Activated T-cell treated with anti-CD3 and anti-CD28 coated beads, Interleukin-2, amount 50 U/mL, for 72 hours (primary cell): Measurements from ENCODE around the gene CFAP92. TPM values are rescaled to one million over a fixed set of nuclear protein-coding genes. Genes with fewer than 3 reads are reported as not detected.

ENCODE experiments used
- ATAC-seq, 2 donors: fragments of 150-1000 bp; cut with Tn5 transposase; replicated peaks in 1 of 2; 2 replicates each; pipeline ENCODE4 v1.10.0; 2021; ENCODE audit warnings: moderate library complexity in 2 of 2, mild to moderate bottlenecking in 1 of 2
- DNase-seq, 2 donors: peaks; one replicate each; pipeline ENCODE4 v3.0.0; 2021 to 2022; ENCODE audit warnings: mixed read lengths in 1 of 2
- H3K27ac Mint-ChIP-seq: one replicate; pipeline ENCODE4 v1.8.0; 2022; ENCODE audit warnings: mild to moderate bottlenecking, moderate library complexity, mixed read lengths
- H3K27me3 Mint-ChIP-seq: one replicate; pipeline ENCODE4 v1.8.0; 2022; ENCODE audit warnings: low read depth, mixed read lengths
- H3K36me3 Mint-ChIP-seq, 2 donors: one replicate each; pipeline ENCODE4 v1.8.0; 2022; ENCODE audit warnings: mixed read lengths in 2 of 2, mild to moderate bottlenecking in 1 of 2; ENCODE audit not compliant: insufficient read depth in 2 of 2
- H3K4me1 Mint-ChIP-seq: one replicate; pipeline ENCODE4 v1.8.0; 2022; ENCODE audit warnings: low read depth, mixed read lengths
- H3K4me3 Mint-ChIP-seq, 2 donors: one replicate each; pipeline ENCODE4 v1.8.0; 2022; ENCODE audit warnings: mild to moderate bottlenecking in 2 of 2, mixed read lengths in 2 of 2, moderate library complexity in 2 of 2
- H3K9me3 Mint-ChIP-seq, 2 donors: one replicate each; pipeline ENCODE4 v1.8.0; 2022; ENCODE audit warnings: mixed read lengths in 2 of 2
- total RNA-seq, 2 donors: library from RNA; stranded (reverse); gene quantifications; one replicate each; pipeline ENCODE4 v1.2.3, GENCODE V29; 2022

Gene CFAP92
- total RNA-seq, 2 donors from 2014 or later, result 1.1 TPM

GRCh38 chr3:128998561-128998960 lies 4.7 kb upstream of the CFAP92 start:
- no peak overlapping the region for H3K27ac Mint-ChIP-seq
- no peaks in the 10 kb centered on the region for H3K9me3 Mint-ChIP-seq
- peaks cover 53% of the 10 kb centered on the region for H3K4me1 Mint-ChIP-seq
- H3K27me3 Mint-ChIP-seq, result peaks cover 33% of the 10 kb centered on the region
- no peak overlapping the region for H3K4me3 Mint-ChIP-seq
- DNase-seq (no peak), ATAC-seq (no peak)
- H3K36me3 Mint-ChIP-seq, result no peaks in the 10 kb centered on the region

GRCh38 chr3:128997486-128998133 lies 3.7 kb upstream of the CFAP92 start:
- Mint-ChIP-seq H3K4me3 (no peak overlapping the region), H3K9me3 (no peaks in the 10 kb centered on the region), H3K4me1 (peaks cover 49% of the 10 kb centered on the region), H3K27ac (no peak overlapping the region), H3K27me3 (peaks cover 24% of the 10 kb centered on the region), H3K36me3 (no peaks in the 10 kb centered on the region)
- DNase-seq, result no peak
- ATAC-seq, result no peak

- Mint-ChIP-seq H3K4me3 (no peak overlapping the region), H3K27me3 (peaks cover 17% of the 10 kb centered on the region), H3K4me1 (peaks cover 43% of the 10 kb centered on the region), H3K27ac (no peak overlapping the region), H3K36me3 (no peaks in the 10 kb centered on the region), H3K9me3 (no peaks in the 10 kb centered on the region)
- ATAC-seq (no peak), DNase-seq (no peak)
Measured at GRCh38 chr3:128996726-128997125, 2.9 kb upstream of the CFAP92 start.

GRCh38 chr3:128996200-128996599 lies 2.3 kb upstream of the CFAP92 start:
- Mint-ChIP-seq H3K36me3 (no peaks in the 10 kb centered on the region), H3K4me3 (no peak overlapping the region), H3K9me3 (no peaks in the 10 kb centered on the region), H3K27me3 (peaks cover 17% of the 10 kb centered on the region), H3K27ac (no peak overlapping the region), H3K4me1 (peaks cover 43% of the 10 kb centered on the region)
- ATAC-seq, result no peak
- no peak for DNase-seq

GRCh38 chr3:128995737-128996136 lies 1.9 kb upstream of the CFAP92 start:
- Mint-ChIP-seq H3K4me3 (no peak overlapping the region), H3K27me3 (peaks cover 15% of the 10 kb centered on the region), H3K27ac (no peak overlapping the region), H3K4me1 (peaks cover 43% of the 10 kb centered on the region), H3K36me3 (no peaks in the 10 kb centered on the region), H3K9me3 (no peaks in the 10 kb centered on the region)
- no peak for ATAC-seq
- DNase-seq, result no peak

- Mint-ChIP-seq H3K9me3 (no peaks in the 10 kb centered on the region), H3K27me3 (peaks cover 6% of the 10 kb centered on the region), H3K27ac (no peak overlapping the region), H3K36me3 (no peaks in the 10 kb centered on the region), H3K4me3 (peak overlapping the region; percentile 83 to 92), H3K4me1 (peaks cover 43% of the 10 kb centered on the region)
- no peak for DNase-seq
- ATAC-seq, result peak in 1 of 2 donors; percentile 24
Measured at GRCh38 chr3:128994581-128995546, 988 bp upstream of the CFAP92 start.

GRCh38 chr3:128994173-128994512 lies 267 bp upstream of the CFAP92 start:
- no peak for DNase-seq
- ATAC-seq, result no peak
- H3K36me3 Mint-ChIP-seq, result no peaks in the 10 kb centered on the region
- no peak overlapping the region for H3K27ac Mint-ChIP-seq
- peaks cover 4% of the 10 kb centered on the region for H3K27me3 Mint-ChIP-seq
- H3K4me1 Mint-ChIP-seq, result peaks cover 42% of the 10 kb centered on the region
- no peaks in the 10 kb centered on the region for H3K9me3 Mint-ChIP-seq
- H3K4me3 Mint-ChIP-seq, result peak overlapping the region; percentile 83 to 92

GRCh38 chr3:128992926-128993460 lies 883 bp downstream of the CFAP92 start:
- Mint-ChIP-seq H3K27me3 (no peaks in the 10 kb centered on the region), H3K4me1 (peaks cover 30% of the 10 kb centered on the region), H3K36me3 (no peaks in the 10 kb centered on the region), H3K4me3 (peak overlapping the region; percentile 83 to 92), H3K27ac (no peak overlapping the region), H3K9me3 (no peaks in the 10 kb centered on the region)
- ATAC-seq, result no peak
- DNase-seq, result no peak

GRCh38 chr3:128991355-128991895 lies 2.5 kb downstream of the CFAP92 start:
- no peaks in the 10 kb centered on the region for H3K36me3 Mint-ChIP-seq
- no peak for DNase-seq
- ATAC-seq, result no peak
- no peak overlapping the region for H3K4me3 Mint-ChIP-seq
- no peak overlapping the region for H3K27ac Mint-ChIP-seq
- H3K9me3 Mint-ChIP-seq, result no peaks in the 10 kb centered on the region
- H3K27me3 Mint-ChIP-seq, result no peaks in the 10 kb centered on the region
- H3K4me1 Mint-ChIP-seq, result peaks cover 30% of the 10 kb centered on the region

- H3K27me3 Mint-ChIP-seq, result no peaks in the 10 kb centered on the region
- H3K4me3 Mint-ChIP-seq, result no peak overlapping the region
- DNase-seq (no peak), ATAC-seq (no peak)
- H3K36me3 Mint-ChIP-seq, result no peaks in the 10 kb centered on the region
- no peaks in the 10 kb centered on the region for H3K9me3 Mint-ChIP-seq
- peaks cover 1% of the 10 kb centered on the region for H3K4me1 Mint-ChIP-seq
- no peak overlapping the region for H3K27ac Mint-ChIP-seq
Measured at GRCh38 chr3:128988286-128988685, 5.6 kb downstream of the CFAP92 start.

GRCh38 chr3:128987302-128988100 lies 6.4 kb downstream of the CFAP92 start:
- Mint-ChIP-seq H3K4me3 (no peak overlapping the region), H3K4me1 (no peaks in the 10 kb centered on the region), H3K36me3 (no peaks in the 10 kb centered on the region), H3K27ac (no peak overlapping the region), H3K27me3 (no peaks in the 10 kb centered on the region), H3K9me3 (no peaks in the 10 kb centered on the region)
- ATAC-seq, result no peak
- DNase-seq, result no peak

- Mint-ChIP-seq H3K27me3 (no peaks in the 10 kb centered on the region), H3K36me3 (no peaks in the 10 kb centered on the region), H3K4me3 (no peak overlapping the region), H3K9me3 (no peaks in the 10 kb centered on the region), H3K4me1 (no peaks in the 10 kb centered on the region), H3K27ac (no peak overlapping the region)
- DNase-seq (no peak), ATAC-seq (no peak)
Measured at GRCh38 chr3:128984596-128984995, 9.3 kb downstream of the CFAP92 start.
